SK-N-SH (cell line): Measurements from ENCODE around the gene PLAAT4. TPM values are rescaled to one million over a fixed set of nuclear protein-coding genes. Genes with fewer than 3 reads are reported as not detected.

ENCODE experiments used
- CTCF ChIA-PET: fragments of 300-600, 350-600 bp; formaldehyde crosslinking; extraction: SDS; loops from one replicate; lab custom pipeline; 2021; lab: Yijun Ruan, JAX
- POLR2A ChIA-PET: fragments of 350-600 bp; sonication (Branson Sonifier 250); formaldehyde crosslinking; extraction: SDS; loops from one replicate; lab custom pipeline; 2020; ENCODE audit warnings: antibody characterized with exemption, inconsistent platforms; lab: Yijun Ruan, JAX
- DNase-seq: peaks from one replicate; pipeline ENCODE4 v3.0.0; 2012
- H2AFZ ChIP-seq: fragments of 200-600 bp; sonication (generic); 2 replicates; pipeline ENCODE4 v1.8.1; 2016; ENCODE audit warnings: antibody characterized with exemption, mild to moderate bottlenecking, low read depth
- H3F3A ChIP-seq: fragments of 200-600 bp; sonication (generic); replicated peaks from 2 replicates; pipeline ENCODE3; 2016; ENCODE audit warnings: antibody characterized with exemption, mild to moderate bottlenecking; ENCODE audit not compliant: insufficient read depth
- H3K27ac ChIP-seq, 2 experiments: fragments of 200-500 bp in 1 of 2; fragments of 200-600 bp in 1 of 2; sonication (Bioruptor generic) in 1 of 2; sonication (generic), shearing (Covaris generic) in 1 of 2; 2 replicates each; pipeline versions ENCODE4 v1.5.1 to v1.6.1; 2014 to 2016; ENCODE audit warnings: low read depth in 2 of 2, inconsistent platforms in 1 of 2, low read length in 1 of 2, mild to moderate bottlenecking in 1 of 2, mixed read lengths in 1 of 2
- H3K27me3 ChIP-seq: fragments of 200-600 bp; sonication (generic), shearing (Covaris generic); 2 replicates; pipeline ENCODE4 v1.6.1; 2016; ENCODE audit warnings: mixed run types; ENCODE audit not compliant: insufficient read depth
- H3K36me3 ChIP-seq, 2 experiments: fragments of 200-500 bp in 1 of 2; fragments of 200-600 bp in 1 of 2; sonication (Bioruptor generic) in 1 of 2; sonication (generic) in 1 of 2; replicated peaks in 1 of 2; 2 replicates each; pipeline versions ENCODE3 to v1.5.1; 2014 to 2016; ENCODE audit warnings: low read length in 1 of 2, mild to moderate bottlenecking in 1 of 2; ENCODE audit not compliant: insufficient read depth in 2 of 2, control insufficient read depth in 1 of 2
- H3K4me1 ChIP-seq, 2 experiments: fragments of 200-500 bp in 1 of 2; fragments of 200-600 bp in 1 of 2; sonication (Bioruptor generic) in 1 of 2; sonication (generic), shearing (Covaris generic) in 1 of 2; 2 replicates each; pipeline versions ENCODE4 v1.5.1 to v1.6.1; 2014 to 2016; ENCODE audit warnings: low read depth in 1 of 2, low read length in 1 of 2, mixed run types in 1 of 2; ENCODE audit not compliant: insufficient read depth in 2 of 2, control insufficient read depth in 1 of 2
- H3K4me2 ChIP-seq: fragments of 200-600 bp; sonication (generic), shearing (Covaris generic); 2 replicates; pipeline ENCODE4 v1.6.1; 2017; ENCODE audit warnings: mixed run types
- H3K4me3 ChIP-seq, 2 experiments: fragments of 200-500 bp in 1 of 2; fragments of 200-600 bp in 1 of 2; sonication (Bioruptor generic) in 1 of 2; sonication (generic), shearing (Covaris generic) in 1 of 2; 2 replicates each; pipeline versions ENCODE4 v1.5.1 to v1.8.1; 2014 to 2016; ENCODE audit warnings: low read depth in 2 of 2, inconsistent platforms in 1 of 2, low read length in 1 of 2, mild to moderate bottlenecking in 1 of 2, mixed read lengths in 1 of 2, moderate library complexity in 1 of 2
- H3K79me2 ChIP-seq: fragments of 200-600 bp; sonication (generic); 2 replicates; pipeline ENCODE4 v1.8.1; 2017; ENCODE audit warnings: mild to moderate bottlenecking; ENCODE audit not compliant: insufficient read depth
- H3K9ac ChIP-seq: fragments of 200-600 bp; sonication (generic); 2 replicates; pipeline ENCODE4 v1.6.1; 2017; ENCODE audit warnings: mixed run types
- H3K9me2 ChIP-seq: fragments of 200-600 bp; sonication (generic); 2 replicates; pipeline ENCODE4 v1.6.1; 2017; ENCODE audit warnings: mixed run types
- H3K9me3 ChIP-seq: fragments of 200-600 bp; sonication (generic); 2 replicates; pipeline ENCODE4 v1.6.1; 2017; ENCODE audit warnings: mixed run types, mild to moderate bottlenecking, moderate library complexity
- H4K20me1 ChIP-seq: fragments of 200-600 bp; sonication (generic); 2 replicates; pipeline ENCODE4 v1.6.1; 2017; ENCODE audit warnings: mild to moderate bottlenecking, mixed run types; ENCODE audit not compliant: insufficient read depth
- ELF1 ChIP-seq: IDR thresholded peaks from 2 replicates; pipeline ENCODE4 v1.4.0; 2012
- EP300 ChIP-seq, 2 experiments: IDR thresholded peaks; 2 replicates each; pipeline versions ENCODE4 v1.4.0 to v1.6.1; 2012; ENCODE audit warnings: borderline replicate concordance in 1 of 2, low read depth in 1 of 2, low read length in 1 of 2
- EZH2phosphoT487 ChIP-seq: fragments of 200-600 bp; sonication (generic); IDR thresholded peaks from 2 replicates; pipeline ENCODE4 v1.6.1; 2017; ENCODE audit warnings: low read depth, mixed run types, mild to moderate bottlenecking, antibody characterized with exemption, moderate library complexity, borderline replicate concordance
- FOSL2 ChIP-seq: IDR thresholded peaks from 2 replicates; pipeline ENCODE4 v1.4.0; 2012; ENCODE audit warnings: low read depth, mild to moderate bottlenecking, moderate library complexity, borderline replicate concordance
- JUND ChIP-seq: IDR thresholded peaks from 2 replicates; pipeline ENCODE4 v1.4.0; 2012
- MEF2A ChIP-seq: IDR thresholded peaks from 2 replicates; pipeline ENCODE4 v1.4.0; 2012; ENCODE audit warnings: low read depth, borderline replicate concordance
- MXI1 ChIP-seq: IDR thresholded peaks from 2 replicates; pipeline ENCODE4 v1.6.1; 2012; ENCODE audit warnings: mild to moderate bottlenecking, low read depth, low read length, improper control_type of control experiment
- NFIC ChIP-seq: IDR thresholded peaks from 2 replicates; pipeline ENCODE4 v1.4.0; 2012; ENCODE audit warnings: borderline replicate concordance
- PBX3 ChIP-seq: IDR thresholded peaks from 2 replicates; pipeline ENCODE4; 2012
- POLR2AphosphoS5 ChIP-seq: IDR thresholded peaks from 2 replicates; pipeline ENCODE4 v1.6.1; 2012; ENCODE audit warnings: low read depth, low read length
- RAD21 ChIP-seq: IDR thresholded peaks from 2 replicates; pipeline ENCODE4 v1.6.1; 2012; ENCODE audit warnings: mild to moderate bottlenecking, low read length
- RXRA ChIP-seq: IDR thresholded peaks from 2 replicates; pipeline ENCODE4 v1.4.0; 2012; ENCODE audit warnings: low read depth, mild to moderate bottlenecking, borderline replicate concordance
- TCF12 ChIP-seq: IDR thresholded peaks from 2 replicates; pipeline ENCODE4 v1.4.0; 2012
- TEAD4 ChIP-seq: IDR thresholded peaks from 2 replicates; pipeline ENCODE4 v1.4.0; 2012; ENCODE audit warnings: mild to moderate bottlenecking, borderline replicate concordance; ENCODE audit not compliant: insufficient read depth
- ZBTB33 ChIP-seq: IDR thresholded peaks from 2 replicates; pipeline ENCODE4 v1.4.0; 2012; ENCODE audit warnings: low read depth, borderline replicate concordance
- WGBS: methylation state at CpG from one replicate; pipeline ENCODE4 v1.1.6; 2017; ENCODE audit warnings: low lambda C conversion rate; 5-methylcytosine and 5-hydroxymethylcytosine counted together
- polyA plus RNA-seq, 3 experiments: library from polyadenylated mRNA; depleted of rRNA; stranded (reverse); fragments of >200 nt; gene quantifications; 2 replicates each; pipeline ENCODE4 v1.2.3, GENCODE V29; 2012

PLAAT4 gene
- polyA plus RNA-seq, 1 of the 3 experiments (the other 2 are of a cell fraction): 5.6 TPM

- Histone ChIP-seq H3F3A (no peaks in the 10 kb centered on the region), H2AFZ (no peak overlapping the region; the same call in 1 of the 2 replicates), H3K9ac (no peak overlapping the region), H3K79me2 (no peaks in the 10 kb centered on the region), H3K4me1 (peaks cover 0 to 5% of the 10 kb centered on the region in 2 experiments; a peak in 1 of 4 replicates), H3K9me2 (no peaks in the 10 kb centered on the region), H3K9me3 (no peaks in the 10 kb centered on the region), H3K4me3 (no peak overlapping the region), H3K4me2 (0 out of 2 replicates have a peak overlapping the region, but pooled peaks have one; percentile 19), H4K20me1 (no peaks in the 10 kb centered on the region), H3K27ac (no peak overlapping the region), H3K27me3 (no peaks in the 10 kb centered on the region), H3K36me3 (no peaks in the 10 kb centered on the region)
- POLR2A ChIA-PET: no interaction called here
- TF ChIP-seq NFIC: peak; percentile 77
- TF ChIP-seq EP300 (IDR thresholded peaks at IDR 0.05; ENCODE audit: borderline replicate concordance in 1 of 2, low read depth in 1 of 2, low read length in 1 of 2): no peak
- TF ChIP-seq PBX3: 0 out of 2 replicates have a peak, but pooled peaks have one; percentile 5
- no peak for TF ChIP-seq FOSL2
- no peak for TF ChIP-seq EZH2phosphoT487
- TF ChIP-seq TEAD4: no peak
- TF ChIP-seq RAD21: no peak
- no peak for TF ChIP-seq ELF1
- no peak for TF ChIP-seq JUND
- peak; percentile 22; the same call in 1 of the 2 replicates for TF ChIP-seq TCF12
- TF ChIP-seq POLR2AphosphoS5: no peak
- TF ChIP-seq ZBTB33: no peak
- TF ChIP-seq MXI1: no peak
- TF ChIP-seq RXRA: no peak
- no peak for TF ChIP-seq MEF2A
- CTCF ChIA-PET: no interaction called here
- WGBS: 53% methylated on average over 6 of the region's 7 CpGs
- no peak for DNase-seq
These were observed 24.0 kb downstream of the PLAAT4 start for GRCh38 chr11:63560506-63561180.
